PC-9 (cell line): ENCODE results near the gene PPP2R2B.

Experiments used
- CTCF ChIP-seq: fragments of 200-600 bp; sonication (generic); conservative IDR thresholded peaks from 2 replicates; pipeline ENCODE4 v1.6.1; 2017; ENCODE audit warnings: mixed run types, antibody characterized with exemption, mild to moderate bottlenecking, moderate library complexity
- EZH2 ChIP-seq: fragments of 200-600 bp; sonication (generic); IDR thresholded peaks from 2 replicates; pipeline ENCODE4 v1.8.0; 2017; ENCODE audit warnings: antibody characterized with exemption, low read depth

- TF ChIP-seq CTCF (no peak), EZH2 (no peak)
These were observed 31.7 kb upstream of the PPP2R2B start for GRCh38 chr5:146910239-146910638.
